M059J (cell line): ENCODE results near the gene AXIN2. TPM values are rescaled to one million over a fixed set of nuclear protein-coding genes. Genes with fewer than 3 reads are reported as not detected.
"Not testable (repeated sequence)": the region's sequence is repeated elsewhere in the genome, so short reads cannot be mapped to it uniquely, and the experiment has no call there.

Source experiments
- DNase-seq: peaks from one replicate; pipeline ENCODE4 v3.0.0-alpha.2; 2012; ENCODE audit warnings: low read depth
- total RNA-seq: library from RNA; depleted of rRNA; stranded (reverse); fragments of >200 nt; shearing (Covaris generic); gene quantifications from 2 replicates; pipeline ENCODE4 v1.2.3, GENCODE V29; 2014

Gene AXIN2
- total RNA-seq, 1 experiment from 2014 or later, result 3.3 TPM

- DNase-seq, result no peak
These were observed 22.5 kb downstream of the AXIN2 start for GRCh38 chr17:65538675-65539529.

GRCh38 chr17:65537845-65538674 is 23.4 kb downstream of the AXIN2 start:
- no peak for DNase-seq

GRCh38 chr17:65537343-65537844 is 24.1 kb downstream of the AXIN2 start:
- DNase-seq, result no peak

GRCh38 chr17:65536573-65537342 is 24.7 kb downstream of the AXIN2 start:
- no peak for DNase-seq

GRCh38 chr17:65535777-65536572 is 25.5 kb downstream of the AXIN2 start:
- no peak for DNase-seq

- no peak for DNase-seq
These were observed 27.5 kb downstream of the AXIN2 start for GRCh38 chr17:65533852-65534457.

- DNase-seq, result no peak
These were observed 28.2 kb downstream of the AXIN2 start for GRCh38 chr17:65533056-65533745.

- no peak for DNase-seq
These were observed 29.2 kb downstream of the AXIN2 start for GRCh38 chr17:65532101-65532890.

GRCh38 chr17:65531256-65532100 is 30.0 kb downstream of the AXIN2 start:
- no peak for DNase-seq

- no peak for DNase-seq
These were observed 30.8 kb downstream of the AXIN2 start for GRCh38 chr17:65530523-65531255.

- DNase-seq, result no peak
These were observed 31.5 kb downstream of the AXIN2 start for GRCh38 chr17:65529761-65530522.

GRCh38 chr17:65529040-65529633 is 32.3 kb downstream of the AXIN2 start:
- DNase-seq, result no peak

- no peak for DNase-seq
These were observed 33.4 kb downstream of the AXIN2 start for GRCh38 chr17:65527857-65528591.

- no peak for DNase-seq
These were observed 34.1 kb downstream of the AXIN2 start for GRCh38 chr17:65527381-65527780.

- not testable (repeated sequence) for DNase-seq
These were observed 34.6 kb downstream of the AXIN2 start for GRCh38 chr17:65526854-65527253.
